GM06990 (cell line): ENCODE results near the gene USF3.
A peak's percentile ranks its signal among the peaks of the same experiment; 100 is the strongest.

Experiments used
- DNase-seq: peaks from one replicate; pipeline ENCODE4 v3.0.0-alpha.2; 2011; ENCODE audit not compliant: insufficient read length; ENCODE audit errors: extremely low read depth
- H3K27me3 ChIP-seq: replicated peaks from 2 replicates; pipeline ENCODE4 v1.6.0; 2011; ENCODE audit warnings: low read length; ENCODE audit not compliant: control insufficient read depth, insufficient read depth
- H3K36me3 ChIP-seq: 2 replicates; pipeline ENCODE4 v1.5.1; 2011; ENCODE audit warnings: low read length; ENCODE audit not compliant: control insufficient read depth, insufficient read depth
- H3K4me3 ChIP-seq: replicated peaks from 2 replicates; pipeline ENCODE4 v1.5.1; 2011; ENCODE audit warnings: low read depth, mild to moderate bottlenecking, control low read depth, low read length
- TF ChIP-seq, protein P1 (sequence below): IDR thresholded peaks from 2 replicates; pipeline ENCODE4 v1.5.1; 2011; ENCODE audit warnings: low read length, control low read depth, mild to moderate bottlenecking, inconsistent platforms; ENCODE audit not compliant: insufficient read depth, poor library complexity, severe bottlenecking

The USF3 gene

DNA sequence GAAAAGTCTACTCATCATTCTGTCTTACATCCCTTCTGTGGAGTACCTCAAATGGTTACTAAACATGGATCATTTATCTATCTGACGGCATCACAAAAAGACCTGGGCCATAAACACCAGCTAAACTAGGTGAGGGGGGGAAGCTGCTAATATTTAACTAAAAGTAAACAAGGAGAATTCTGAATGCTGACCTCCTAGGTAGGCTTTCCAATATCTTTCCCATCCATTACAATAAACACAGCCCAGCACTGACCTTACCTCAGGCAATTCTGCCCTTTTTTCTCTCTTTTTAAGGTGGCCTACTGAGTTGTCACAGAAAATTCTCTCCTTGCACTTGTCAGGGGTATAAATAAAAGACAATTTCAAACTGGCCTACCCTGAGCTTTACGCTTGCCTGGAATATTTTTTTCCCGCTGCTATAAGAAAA lies 33.1 kb downstream of the USF3 start:
- no peak for DNase-seq
- no peak overlapping the region for H3K4me3 ChIP-seq
- TF ChIP-seq, protein P1, sequence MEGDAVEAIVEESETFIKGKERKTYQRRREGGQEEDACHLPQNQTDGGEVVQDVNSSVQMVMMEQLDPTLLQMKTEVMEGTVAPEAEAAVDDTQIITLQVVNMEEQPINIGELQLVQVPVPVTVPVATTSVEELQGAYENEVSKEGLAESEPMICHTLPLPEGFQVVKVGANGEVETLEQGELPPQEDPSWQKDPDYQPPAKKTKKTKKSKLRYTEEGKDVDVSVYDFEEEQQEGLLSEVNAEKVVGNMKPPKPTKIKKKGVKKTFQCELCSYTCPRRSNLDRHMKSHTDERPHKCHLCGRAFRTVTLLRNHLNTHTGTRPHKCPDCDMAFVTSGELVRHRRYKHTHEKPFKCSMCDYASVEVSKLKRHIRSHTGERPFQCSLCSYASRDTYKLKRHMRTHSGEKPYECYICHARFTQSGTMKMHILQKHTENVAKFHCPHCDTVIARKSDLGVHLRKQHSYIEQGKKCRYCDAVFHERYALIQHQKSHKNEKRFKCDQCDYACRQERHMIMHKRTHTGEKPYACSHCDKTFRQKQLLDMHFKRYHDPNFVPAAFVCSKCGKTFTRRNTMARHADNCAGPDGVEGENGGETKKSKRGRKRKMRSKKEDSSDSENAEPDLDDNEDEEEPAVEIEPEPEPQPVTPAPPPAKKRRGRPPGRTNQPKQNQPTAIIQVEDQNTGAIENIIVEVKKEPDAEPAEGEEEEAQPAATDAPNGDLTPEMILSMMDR = no peak
- peaks cover 6% of the 10 kb centered on the region for H3K36me3 ChIP-seq
- no peaks in the 10 kb centered on the region for H3K27me3 ChIP-seq

DNA sequence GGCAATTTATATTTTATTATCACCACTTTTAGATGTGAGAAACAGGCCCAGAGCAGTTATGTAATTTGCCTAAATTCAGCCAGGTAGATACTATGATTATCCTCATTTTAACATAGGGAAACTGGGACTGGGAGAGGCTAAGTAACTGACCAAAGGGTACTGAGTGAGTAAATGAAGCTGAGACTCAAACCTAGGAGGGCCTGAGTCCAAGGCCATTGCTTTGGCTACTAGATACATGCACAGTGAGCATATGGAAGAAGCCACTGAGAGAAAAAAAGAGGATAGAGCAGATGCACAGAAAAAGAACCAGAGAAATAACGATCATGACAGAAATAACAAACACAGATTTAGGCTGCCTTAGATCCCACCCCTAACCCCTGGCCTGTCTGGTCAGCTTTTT lies 33.6 kb downstream of the USF3 start:
- TF ChIP-seq, protein P1 = no peak
- Histone ChIP-seq H3K36me3 (peaks cover 4% of the 10 kb centered on the region), H3K27me3 (no peaks in the 10 kb centered on the region), H3K4me3 (no peak overlapping the region)
- DNase-seq = no peak

DNA sequence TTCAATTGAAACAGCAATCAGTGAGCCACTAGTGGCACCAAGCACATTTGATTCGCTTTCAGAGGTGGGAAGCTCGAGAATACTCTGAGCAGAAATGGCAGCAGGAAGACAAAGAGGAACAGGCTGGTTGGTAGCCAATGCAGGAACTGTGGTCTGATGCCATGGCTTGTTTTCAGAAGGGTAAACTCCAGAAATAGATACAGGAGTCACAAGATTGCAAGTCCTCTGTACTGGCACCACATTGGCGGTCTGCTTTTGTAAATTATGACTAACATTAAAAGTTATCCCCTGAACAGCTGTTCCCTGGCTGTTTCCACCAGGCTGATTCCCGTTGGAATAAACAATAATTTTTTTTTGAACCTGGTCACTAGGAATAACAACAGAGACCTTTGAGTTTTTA lies 35.5 kb downstream of the USF3 start:
- H3K27me3 ChIP-seq = no peaks in the 10 kb centered on the region
- TF ChIP-seq, protein P1 = no peak
- no peak overlapping the region for H3K4me3 ChIP-seq
- H3K36me3 ChIP-seq = peaks cover 4% of the 10 kb centered on the region
- no peak for DNase-seq

DNA sequence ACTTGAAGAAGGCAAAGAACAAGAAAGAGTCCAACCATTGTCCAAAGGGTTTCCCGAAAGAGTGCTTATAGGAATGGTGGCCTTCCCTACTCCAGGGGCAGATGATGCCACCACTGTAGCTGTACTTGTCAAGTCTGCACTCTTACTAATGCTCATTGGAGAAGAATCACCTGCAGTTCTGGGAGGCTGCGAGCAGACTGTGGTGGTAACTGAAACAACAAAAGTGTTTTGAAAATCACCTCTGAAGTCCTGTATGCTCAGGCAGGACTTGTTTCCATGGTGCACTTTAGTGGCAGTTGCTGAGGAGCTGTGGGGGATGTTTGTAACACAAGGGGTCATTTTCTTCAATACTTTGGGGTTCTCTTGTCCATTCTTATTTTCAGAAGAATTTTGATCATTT lies 36.0 kb downstream of the USF3 start:
- no peak overlapping the region for H3K4me3 ChIP-seq
- H3K36me3 ChIP-seq = peaks cover 4% of the 10 kb centered on the region
- no peak for DNase-seq
- no peaks in the 10 kb centered on the region for H3K27me3 ChIP-seq
- TF ChIP-seq, protein P1 = no peak

DNA sequence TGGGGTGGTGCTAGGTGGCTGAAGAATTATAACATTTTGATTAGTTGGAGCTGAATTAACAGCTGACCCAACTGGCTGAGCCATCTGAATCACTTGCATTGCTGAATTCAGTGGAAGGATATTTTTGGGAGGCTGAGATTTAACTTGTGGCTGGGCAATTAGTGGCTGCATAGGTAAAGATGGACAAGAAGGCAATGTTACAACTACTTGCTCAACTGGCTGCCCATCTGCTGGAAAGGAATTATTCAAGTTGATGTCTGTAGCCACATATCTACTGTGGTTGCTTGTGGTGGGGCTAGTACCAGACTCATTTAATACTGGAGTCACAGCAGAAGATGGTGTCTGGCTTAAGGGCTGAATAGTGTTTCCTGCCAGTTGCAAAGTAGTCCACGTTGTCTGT lies 36.4 kb downstream of the USF3 start:
- no peaks in the 10 kb centered on the region for H3K27me3 ChIP-seq
- no peak for DNase-seq
- TF ChIP-seq, protein P1 = no peak
- H3K4me3 ChIP-seq = no peak overlapping the region
- H3K36me3 ChIP-seq = peaks cover 4% of the 10 kb centered on the region

DNA sequence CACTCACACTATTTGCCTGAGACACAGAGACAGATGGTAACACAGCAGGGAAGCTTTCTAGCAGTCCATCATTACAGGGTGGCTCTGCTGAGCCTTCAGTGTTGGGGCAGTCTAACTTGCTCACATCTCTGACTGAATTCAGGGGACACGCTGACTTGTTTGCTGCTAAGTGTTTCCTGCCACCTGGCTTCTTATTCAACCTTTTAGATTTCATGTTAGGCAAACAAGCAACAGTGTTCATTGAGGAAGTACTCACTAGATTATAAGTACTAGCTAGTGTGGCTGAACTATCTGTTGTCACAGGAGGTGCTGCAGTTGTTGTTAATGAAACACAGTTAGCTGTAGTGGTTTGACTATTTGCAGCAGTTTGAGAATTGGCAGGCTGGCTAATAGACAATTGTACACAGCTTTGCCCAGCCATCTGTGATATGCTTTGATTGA lies 37.3 kb downstream of the USF3 start:
- TF ChIP-seq, protein P1 = no peak
- Histone ChIP-seq H3K36me3 (peaks cover 4% of the 10 kb centered on the region), H3K27me3 (no peaks in the 10 kb centered on the region), H3K4me3 (no peak overlapping the region)
- peak; percentile 7 for DNase-seq
